Smooth muscle cell (in vitro differentiated cells): ENCODE data around the gene COG8. TPM values are rescaled to one million over a fixed set of nuclear protein-coding genes. Genes with fewer than 3 reads are reported as not detected.

Experiments
- DNase-seq: peaks from one replicate; lab custom pipeline; 2025; ENCODE audit not compliant: unreplicated experiment; lab: John Stamatoyannopoulos, UW
- H2AFZ ChIP-seq: fragments of 200-600 bp; sonication (generic); 2 replicates; pipeline ENCODE4 v1.6.0; 2016; ENCODE audit warnings: antibody characterized with exemption, low read depth, mild to moderate bottlenecking
- H3F3A ChIP-seq: fragments of 200-600 bp; sonication (generic); 2 replicates; pipeline ENCODE4 v1.6.0; 2017; ENCODE audit warnings: antibody characterized with exemption, low read depth
- H3K27ac ChIP-seq: fragments of 200-600 bp; sonication (generic); 2 replicates; pipeline ENCODE4 v1.5.1; 2016; ENCODE audit warnings: low read depth, mild to moderate bottlenecking
- H3K27me3 ChIP-seq: fragments of 200-600 bp; sonication (generic); 2 replicates; pipeline ENCODE4 v1.6.1; 2016; ENCODE audit warnings: low read depth, mild to moderate bottlenecking
- H3K36me3 ChIP-seq: fragments of 200-600 bp; sonication (generic); 2 replicates; pipeline ENCODE4 v1.5.1; 2016; ENCODE audit warnings: low read depth
- H3K4me1 ChIP-seq: fragments of 200-600 bp; sonication (generic); 2 replicates; pipeline ENCODE4 v1.5.1; 2016; ENCODE audit warnings: low read depth
- H3K4me2 ChIP-seq: fragments of 200-600 bp; sonication (generic); 2 replicates; pipeline ENCODE4 v1.6.0; 2016; ENCODE audit warnings: mild to moderate bottlenecking
- H3K4me3 ChIP-seq: fragments of 200-600 bp; sonication (generic); 2 replicates; pipeline ENCODE4 v1.5.1; 2016; ENCODE audit warnings: mild to moderate bottlenecking
- H3K79me2 ChIP-seq: fragments of 200-600 bp; sonication (generic); 2 replicates; pipeline ENCODE4 v1.6.0; 2016; ENCODE audit warnings: low read depth, mild to moderate bottlenecking
- H3K9ac ChIP-seq: fragments of 200-600 bp; sonication (generic); 2 replicates; pipeline ENCODE4 v1.6.0; 2016; ENCODE audit warnings: low read depth
- H3K9me3 ChIP-seq: fragments of 200-600 bp; sonication (generic); replicated peaks from 2 replicates; pipeline ENCODE4 v1.5.1; 2016; ENCODE audit warnings: low read depth
- H4K20me1 ChIP-seq: fragments of 200-600 bp; sonication (generic); 2 replicates; pipeline ENCODE4 v1.6.0; 2016; ENCODE audit warnings: low read depth
- CTCF ChIP-seq: fragments of 200-600 bp; sonication (generic); IDR thresholded peaks from 2 replicates; pipeline ENCODE4 v1.5.1; 2017; ENCODE audit warnings: borderline replicate concordance, mild to moderate bottlenecking, antibody characterized with exemption; ENCODE audit not compliant: insufficient read depth, poor library complexity, severe bottlenecking
- WGBS: methylation state at CpG from one replicate; pipeline ENCODE4 v1.1.7; 2016; ENCODE audit warnings: low lambda C conversion rate; 5-methylcytosine and 5-hydroxymethylcytosine counted together
- polyA plus RNA-seq: library from polyadenylated mRNA; unstranded; fragments of >200 nt; fragmentation: Nextera tagmentation; extraction: Ambion mirVana; gene quantifications from 2 replicates; pipeline ENCODE4 v1.2.1, GENCODE V29; 2016
- total RNA-seq: library from RNA; depleted of rRNA; stranded (reverse); fragments of >200 nt; gene quantifications from 2 replicates; pipeline ENCODE4 v1.2.3, GENCODE V29; 2014

COG8 gene
- total and polyA plus RNA-seq, 2 experiments from 2014 or later, result 33.5 to 37.2 TPM

GRCh38 chr16:69311533-69312387, 27.6 kb downstream of the COG8 start:
- Histone ChIP-seq H3K4me3 (peak overlapping the region; percentile 99), H3K79me2 (peaks cover 43% of the 10 kb centered on the region), H3K4me2 (peak overlapping the region; percentile 94), H3K4me1 (peaks cover 8% of the 10 kb centered on the region), H2AFZ (no peak overlapping the region), H4K20me1 (peaks cover 41% of the 10 kb centered on the region), H3K36me3 (no peaks in the 10 kb centered on the region), H3K27me3 (no peaks in the 10 kb centered on the region), H3K9ac (peak overlapping the region; percentile 88), H3K9me3 (no peaks in the 10 kb centered on the region), H3F3A (peaks cover 7% of the 10 kb centered on the region), H3K27ac (peak overlapping the region; percentile 57)
- 5% methylated on average over 31 of the region's 59 CpGs for WGBS
- no peak for TF ChIP-seq CTCF
- no peak for DNase-seq

GRCh38 chr16:69310653-69311532, 28.5 kb downstream of the COG8 start, which contains the start of gene VPS4A:
Gene VPS4A, plus strand, starts transcription at chr16:69311350. Its CDS starts 162 bp downstream, at chr16:69311512.
- Histone ChIP-seq H3K27me3 (no peaks in the 10 kb centered on the region), H2AFZ (no peak within 1 kb of the TSS), H4K20me1 (peaks cover 38% of the 10 kb centered on the region), H3K4me2 (peak within 1 kb of the TSS; percentile 94), H3K4me1 (peaks cover 8% of the 10 kb centered on the region), H3F3A (peaks cover 7% of the 10 kb centered on the region), H3K36me3 (no peaks in the 10 kb centered on the region), H3K27ac (peak within 1 kb of the TSS; percentile 57), H3K9ac (peak within 1 kb of the TSS; percentile 88), H3K79me2 (peaks cover 43% of the 10 kb centered on the region), H3K4me3 (peak within 1 kb of the TSS; percentile 99), H3K9me3 (no peaks in the 10 kb centered on the region)
- peak; percentile 93 for DNase-seq
- peak; percentile 91 for TF ChIP-seq CTCF
- WGBS, result 21% methylated on average over 37 of the region's 70 CpGs

GRCh38 chr16:69309316-69309715, 30.0 kb downstream of the COG8 start:
- Histone ChIP-seq H3K4me2 (no peak overlapping the region), H3K4me1 (peaks cover 8% of the 10 kb centered on the region), H2AFZ (no peak overlapping the region), H3K27ac (no peak overlapping the region), H3K27me3 (no peaks in the 10 kb centered on the region), H4K20me1 (peaks cover 25% of the 10 kb centered on the region), H3K9ac (no peak overlapping the region), H3K4me3 (no peak overlapping the region), H3K9me3 (no peaks in the 10 kb centered on the region), H3K36me3 (no peaks in the 10 kb centered on the region), H3K79me2 (peaks cover 31% of the 10 kb centered on the region), H3F3A (peaks cover 7% of the 10 kb centered on the region)
- no peak for DNase-seq
- 93% methylated on average over 12 of the region's 12 CpGs for WGBS
- TF ChIP-seq CTCF, result no peak
